ENCODE measurements around the gene MYMX.

DNA sequence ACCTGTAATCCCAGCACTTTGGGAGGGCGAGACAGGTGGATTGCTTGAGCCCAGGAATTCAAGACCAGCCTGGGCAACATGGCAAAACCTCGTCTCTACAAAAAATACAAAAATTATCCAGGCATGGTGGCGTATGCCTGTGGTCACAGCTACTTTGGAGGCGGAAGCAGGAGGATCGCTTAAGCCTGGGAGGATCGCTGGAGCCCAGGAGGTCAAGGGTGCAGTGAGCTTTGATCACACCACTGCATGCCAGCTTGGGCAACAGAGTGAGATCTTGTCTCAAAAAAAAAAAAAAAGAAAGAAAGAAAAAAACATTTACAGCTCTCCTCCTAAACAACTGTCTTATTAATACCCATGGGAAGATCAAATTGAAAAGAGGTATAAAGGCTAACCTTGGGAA is 8.8 kb upstream of the MYMX start:
- TF ChIP-seq CEBPB (IDR thresholded peaks at IDR 0.05; ENCODE audit: borderline replicate concordance, low read depth, low read length): no peak
- TF ChIP-seq ZNF773 (CRISPR knock-in tag; IDR thresholded peaks at IDR 0.05; ENCODE audit: borderline replicate concordance): no peak
- TF ChIP-seq RFX5 (IDR thresholded peaks at IDR 0.05; ENCODE audit: low read depth, low read length): no peak
- TF ChIP-seq BCL6 (CRISPR knock-in tag; IDR thresholded peaks at IDR 0.05): no peak
- TF ChIP-seq, protein P1, sequence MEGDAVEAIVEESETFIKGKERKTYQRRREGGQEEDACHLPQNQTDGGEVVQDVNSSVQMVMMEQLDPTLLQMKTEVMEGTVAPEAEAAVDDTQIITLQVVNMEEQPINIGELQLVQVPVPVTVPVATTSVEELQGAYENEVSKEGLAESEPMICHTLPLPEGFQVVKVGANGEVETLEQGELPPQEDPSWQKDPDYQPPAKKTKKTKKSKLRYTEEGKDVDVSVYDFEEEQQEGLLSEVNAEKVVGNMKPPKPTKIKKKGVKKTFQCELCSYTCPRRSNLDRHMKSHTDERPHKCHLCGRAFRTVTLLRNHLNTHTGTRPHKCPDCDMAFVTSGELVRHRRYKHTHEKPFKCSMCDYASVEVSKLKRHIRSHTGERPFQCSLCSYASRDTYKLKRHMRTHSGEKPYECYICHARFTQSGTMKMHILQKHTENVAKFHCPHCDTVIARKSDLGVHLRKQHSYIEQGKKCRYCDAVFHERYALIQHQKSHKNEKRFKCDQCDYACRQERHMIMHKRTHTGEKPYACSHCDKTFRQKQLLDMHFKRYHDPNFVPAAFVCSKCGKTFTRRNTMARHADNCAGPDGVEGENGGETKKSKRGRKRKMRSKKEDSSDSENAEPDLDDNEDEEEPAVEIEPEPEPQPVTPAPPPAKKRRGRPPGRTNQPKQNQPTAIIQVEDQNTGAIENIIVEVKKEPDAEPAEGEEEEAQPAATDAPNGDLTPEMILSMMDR (CRISPR knock-in tag; IDR thresholded peaks at IDR 0.05): no peak
- no peak for TF ChIP-seq SOX6 (IDR thresholded peaks at IDR 0.05)
- peak; percentile 30; the same call in 1 of the 2 replicates for TF ChIP-seq SOX6 (CRISPR knock-in tag; IDR thresholded peaks at IDR 0.05)
- no peak for TF ChIP-seq SMC3 (IDR thresholded peaks at IDR 0.05; ENCODE audit: low read length)
- no peak for TF ChIP-seq SIN3A (IDR thresholded peaks at IDR 0.05; ENCODE audit: borderline replicate concordance, low read depth, low read length)
- TF ChIP-seq JUND (CRISPR knock-in tag; IDR thresholded peaks at IDR 0.05): no peak
- TF ChIP-seq CBX2 (IDR thresholded peaks at IDR 0.05; ENCODE audit: low read depth, low read length): no peak
- no peak for TF ChIP-seq CBX2 (CRISPR knock-in tag; IDR thresholded peaks at IDR 0.05; ENCODE audit: low read depth)
- TF ChIP-seq, protein P2, sequence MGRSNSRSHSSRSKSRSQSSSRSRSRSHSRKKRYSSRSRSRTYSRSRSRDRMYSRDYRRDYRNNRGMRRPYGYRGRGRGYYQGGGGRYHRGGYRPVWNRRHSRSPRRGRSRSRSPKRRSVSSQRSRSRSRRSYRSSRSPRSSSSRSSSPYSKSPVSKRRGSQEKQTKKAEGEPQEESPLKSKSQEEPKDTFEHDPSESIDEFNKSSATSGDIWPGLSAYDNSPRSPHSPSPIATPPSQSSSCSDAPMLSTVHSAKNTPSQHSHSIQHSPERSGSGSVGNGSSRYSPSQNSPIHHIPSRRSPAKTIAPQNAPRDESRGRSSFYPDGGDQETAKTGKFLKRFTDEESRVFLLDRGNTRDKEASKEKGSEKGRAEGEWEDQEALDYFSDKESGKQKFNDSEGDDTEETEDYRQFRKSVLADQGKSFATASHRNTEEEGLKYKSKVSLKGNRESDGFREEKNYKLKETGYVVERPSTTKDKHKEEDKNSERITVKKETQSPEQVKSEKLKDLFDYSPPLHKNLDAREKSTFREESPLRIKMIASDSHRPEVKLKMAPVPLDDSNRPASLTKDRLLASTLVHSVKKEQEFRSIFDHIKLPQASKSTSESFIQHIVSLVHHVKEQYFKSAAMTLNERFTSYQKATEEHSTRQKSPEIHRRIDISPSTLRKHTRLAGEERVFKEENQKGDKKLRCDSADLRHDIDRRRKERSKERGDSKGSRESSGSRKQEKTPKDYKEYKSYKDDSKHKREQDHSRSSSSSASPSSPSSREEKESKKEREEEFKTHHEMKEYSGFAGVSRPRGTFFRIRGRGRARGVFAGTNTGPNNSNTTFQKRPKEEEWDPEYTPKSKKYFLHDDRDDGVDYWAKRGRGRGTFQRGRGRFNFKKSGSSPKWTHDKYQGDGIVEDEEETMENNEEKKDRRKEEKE (IDR thresholded peaks at IDR 0.05): no peak
- no peak for TF ChIP-seq MYC (CRISPR knock-in tag; IDR thresholded peaks at IDR 0.05; ENCODE audit: borderline replicate concordance)
